Measurements from ENCODE around the gene HOXD3. TPM values are rescaled to one million over a fixed set of nuclear protein-coding genes. Genes with fewer than 3 reads are reported as not detected.

The HOXD3 gene
- total RNA-seq, 1 experiment from 2014 or later, result not detected

- Mint-ChIP-seq H3K36me3 (ENCODE audit: insufficient read depth in 1 of 3, low read depth in 3 of 3) (no peaks in the 10 kb centered on the region), H3K4me1 (peaks cover 8 to 12% of the 10 kb centered on the region in 2 experiments), H3K27me3 (ENCODE audit: low read depth) (peaks cover 100% of the 10 kb centered on the region), H3K9me3 (peaks cover 0 to 3% of the 10 kb centered on the region in 2 experiments; a peak in 1 of 5 replicates), H3K4me3 (no peak overlapping the region), H3K27ac (no peak overlapping the region)
- Histone ChIP-seq H3K56ac (ENCODE audit: insufficient read length, low read depth, low read length) (no peak overlapping the region), H4K20me1 (ENCODE audit: control insufficient read depth, insufficient read depth, insufficient read length) (no peaks in the 10 kb centered on the region), H3K23me2 (ENCODE audit: insufficient read length, low read depth, low read length, poor library complexity, severe bottlenecking) (no peaks in the 10 kb centered on the region), H3K4ac (ENCODE audit: low read depth, low read length) (no peak overlapping the region), H2BK12ac (ENCODE audit: insufficient read length, low read depth, low read length) (no peak overlapping the region), H3K27ac (ENCODE audit: insufficient read length, low read depth, low read length) (no peak overlapping the region), H2BK15ac (ENCODE audit: low read depth, low read length) (no peak overlapping the region), H3K23ac (ENCODE audit: insufficient read length, low read depth, low read length) (no peak overlapping the region), H4K8ac (replicated peaks; ENCODE audit: insufficient read length, low read depth, low read length) (no peak overlapping the region), H3K9ac (ENCODE audit: extremely low read depth, insufficient read length, low read length) (no peak overlapping the region), H3K14ac (ENCODE audit: insufficient read depth, low read length) (no peak overlapping the region), H3K79me1 (ENCODE audit: insufficient read depth, low read depth, low read length, poor library complexity, severe bottlenecking) (no peaks in the 10 kb centered on the region), H2BK120ac (ENCODE audit: low read depth, low read length, poor library complexity, severe bottlenecking) (no peak overlapping the region), H2BK5ac (ENCODE audit: insufficient read length, low read length) (no peak overlapping the region), H3K79me2 (ENCODE audit: insufficient read depth, low read length) (no peaks in the 10 kb centered on the region), H2AFZ (ENCODE audit: low read length) (no peak overlapping the region), H3T11ph (ENCODE audit: low read length) (no peak overlapping the region), H4K5ac (ENCODE audit: insufficient read length, low read depth, low read length) (no peak overlapping the region), H2AK5ac (ENCODE audit: insufficient read length, low read length) (no peak overlapping the region), H3K4me2 (ENCODE audit: insufficient read depth, insufficient read length, low read length) (no peak overlapping the region), H3K4me1 (ENCODE audit: insufficient read depth, low read length) (peaks cover 3% of the 10 kb centered on the region), H3K9me3 (ENCODE audit: control insufficient read depth, low read depth, low read length) (no peaks in the 10 kb centered on the region), H2BK20ac (ENCODE audit: low read depth, low read length, poor library complexity, severe bottlenecking) (no peak overlapping the region), H4K91ac (ENCODE audit: insufficient read length, low read depth, low read length) (no peak overlapping the region), H3K18ac (ENCODE audit: insufficient read length, low read depth, low read length) (no peak overlapping the region), H3K27me3 (ENCODE audit: insufficient read depth, low read length) (peaks cover 84% of the 10 kb centered on the region)
- no peak for DNase-seq
- no CpG with 5 or more reads among the region's 3 CpGs for WGBS (ENCODE audit: extremely low coverage, insufficient read length, low lambda C conversion rate)
- TF ChIP-seq CTCF (conservative IDR thresholded peaks at IDR 0.05), result no peak
Observed at GRCh38 chr2:176182671-176183070, 25.6 kb downstream of the HOXD3 start.

Data from H9 (cell line).